Measurements from ENCODE around the gene OST4. TPM values are rescaled to one million over a fixed set of nuclear protein-coding genes. Genes with fewer than 3 reads are reported as not detected.

The OST4 gene
- total RNA-seq, 1 donor: 300 TPM

DNA sequence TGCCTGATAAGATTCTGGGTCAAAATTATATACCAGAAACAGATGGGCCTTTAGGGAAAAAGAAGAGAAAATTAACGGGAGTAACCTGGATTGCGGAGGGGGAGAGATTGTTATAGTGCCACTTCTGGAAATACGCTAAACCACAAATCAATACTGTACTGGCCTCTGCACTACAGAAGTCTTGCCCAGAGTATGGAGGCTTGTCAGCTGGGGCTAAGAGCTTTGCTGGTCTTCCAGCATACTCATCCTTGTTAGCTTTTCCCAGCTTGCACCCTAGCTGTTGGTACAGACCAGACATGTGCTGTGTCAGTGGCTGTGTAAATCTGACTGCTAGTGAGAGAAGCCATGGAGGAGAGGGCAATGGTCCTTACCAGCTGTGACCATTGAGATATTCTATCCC is 11.1 kb downstream of the OST4 start:
- TF ChIP-seq, protein P1, sequence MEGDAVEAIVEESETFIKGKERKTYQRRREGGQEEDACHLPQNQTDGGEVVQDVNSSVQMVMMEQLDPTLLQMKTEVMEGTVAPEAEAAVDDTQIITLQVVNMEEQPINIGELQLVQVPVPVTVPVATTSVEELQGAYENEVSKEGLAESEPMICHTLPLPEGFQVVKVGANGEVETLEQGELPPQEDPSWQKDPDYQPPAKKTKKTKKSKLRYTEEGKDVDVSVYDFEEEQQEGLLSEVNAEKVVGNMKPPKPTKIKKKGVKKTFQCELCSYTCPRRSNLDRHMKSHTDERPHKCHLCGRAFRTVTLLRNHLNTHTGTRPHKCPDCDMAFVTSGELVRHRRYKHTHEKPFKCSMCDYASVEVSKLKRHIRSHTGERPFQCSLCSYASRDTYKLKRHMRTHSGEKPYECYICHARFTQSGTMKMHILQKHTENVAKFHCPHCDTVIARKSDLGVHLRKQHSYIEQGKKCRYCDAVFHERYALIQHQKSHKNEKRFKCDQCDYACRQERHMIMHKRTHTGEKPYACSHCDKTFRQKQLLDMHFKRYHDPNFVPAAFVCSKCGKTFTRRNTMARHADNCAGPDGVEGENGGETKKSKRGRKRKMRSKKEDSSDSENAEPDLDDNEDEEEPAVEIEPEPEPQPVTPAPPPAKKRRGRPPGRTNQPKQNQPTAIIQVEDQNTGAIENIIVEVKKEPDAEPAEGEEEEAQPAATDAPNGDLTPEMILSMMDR (IDR thresholded peaks at IDR 0.05; ENCODE audit: insufficient read depth, low read length): no peak
- DNase-seq (ENCODE audit: low read depth): no peak
- no peak overlapping the region for H3K4me3 ChIP-seq (ENCODE audit: low read depth, low read length)

DNA sequence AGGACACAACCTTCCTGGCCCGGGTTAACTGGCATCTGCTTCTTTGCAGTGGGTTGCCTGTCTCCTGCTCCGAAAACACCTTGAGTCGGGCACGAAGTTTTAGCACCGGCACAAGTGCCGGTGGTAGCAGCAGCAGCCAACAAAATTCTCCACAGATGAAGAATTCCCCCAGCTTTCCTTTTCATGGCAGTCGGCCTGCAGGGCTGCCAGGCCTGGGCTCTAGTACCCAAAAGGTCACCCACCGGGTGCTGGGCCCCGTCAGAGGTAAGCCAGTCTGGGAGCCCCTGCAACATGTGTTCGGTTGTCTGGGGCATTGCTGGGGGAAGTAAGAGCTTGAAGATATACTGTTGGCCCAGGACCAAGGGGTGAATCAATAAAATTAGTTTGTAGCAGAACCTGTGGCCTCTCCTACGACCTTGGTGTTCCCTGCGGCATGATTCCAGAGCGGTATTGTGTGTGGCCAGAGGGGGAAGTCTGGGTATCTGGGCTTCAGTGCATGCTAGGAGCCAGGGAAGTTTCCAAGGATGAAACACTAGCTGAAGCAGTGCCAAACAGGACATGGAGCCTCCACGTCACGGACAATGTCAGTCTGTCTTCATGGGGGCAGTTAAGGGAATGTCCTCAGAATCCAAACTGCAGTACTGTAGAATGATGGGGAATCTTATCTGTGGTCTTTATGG is 12.2 kb downstream of the OST4 start:
- no peak for DNase-seq (ENCODE audit: low read depth)
- TF ChIP-seq, protein P1 (IDR thresholded peaks at IDR 0.05; ENCODE audit: insufficient read depth, low read length): no peak
- H3K4me3 ChIP-seq (ENCODE audit: low read depth, low read length): no peak overlapping the region

DNA sequence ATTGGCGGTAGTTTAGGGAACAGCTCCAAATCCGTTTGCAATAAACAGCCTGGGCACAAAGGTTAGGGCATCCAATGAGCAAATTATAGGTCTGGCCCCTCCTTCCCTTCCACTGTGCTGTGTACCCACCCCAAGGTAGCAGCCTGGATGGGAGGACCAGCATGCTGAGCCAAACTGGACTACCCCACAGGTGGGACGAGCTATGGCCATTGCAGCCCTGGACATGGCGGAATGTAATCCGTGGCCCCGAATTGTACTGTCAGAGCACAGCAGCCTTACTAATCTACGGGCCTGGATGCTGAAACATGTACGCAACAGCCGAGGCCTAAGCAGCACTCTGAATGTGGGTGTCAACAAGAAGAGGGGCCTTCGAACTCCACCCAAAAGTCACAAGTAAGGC is 13.2 kb downstream of the OST4 start:
- DNase-seq (ENCODE audit: low read depth): no peak

DNA sequence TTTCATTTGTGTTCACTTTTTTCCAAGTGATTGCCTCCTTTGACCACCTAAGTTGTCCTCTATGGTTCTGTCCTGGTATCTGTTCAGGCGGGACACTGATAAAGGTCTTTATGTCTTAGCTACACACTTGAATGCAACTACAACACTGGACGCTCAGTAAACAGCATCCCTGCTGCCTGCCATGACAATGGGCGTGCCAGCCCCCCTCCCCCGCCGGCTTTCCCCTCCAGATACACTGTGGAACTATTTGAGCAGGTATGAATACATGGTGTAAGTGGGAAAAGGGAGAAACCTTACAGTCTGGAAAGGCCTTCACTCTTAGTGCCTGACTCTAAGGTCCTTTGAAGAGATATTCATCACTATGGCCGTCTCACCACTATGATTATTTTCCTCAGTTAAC is 14.3 kb downstream of the OST4 start:
- TF ChIP-seq, protein P1 (IDR thresholded peaks at IDR 0.05; ENCODE audit: insufficient read depth, low read length): no peak
- DNase-seq (ENCODE audit: low read depth): no peak
- no peak overlapping the region for H3K4me3 ChIP-seq (ENCODE audit: low read depth, low read length)

More for the DNA sequence above, 13.2 kb downstream of the OST4 start:
- TF ChIP-seq, protein P1 (IDR thresholded peaks at IDR 0.05; ENCODE audit: insufficient read depth, low read length): no peak
- H3K4me3 ChIP-seq (ENCODE audit: low read depth, low read length): no peak overlapping the region

DNA sequence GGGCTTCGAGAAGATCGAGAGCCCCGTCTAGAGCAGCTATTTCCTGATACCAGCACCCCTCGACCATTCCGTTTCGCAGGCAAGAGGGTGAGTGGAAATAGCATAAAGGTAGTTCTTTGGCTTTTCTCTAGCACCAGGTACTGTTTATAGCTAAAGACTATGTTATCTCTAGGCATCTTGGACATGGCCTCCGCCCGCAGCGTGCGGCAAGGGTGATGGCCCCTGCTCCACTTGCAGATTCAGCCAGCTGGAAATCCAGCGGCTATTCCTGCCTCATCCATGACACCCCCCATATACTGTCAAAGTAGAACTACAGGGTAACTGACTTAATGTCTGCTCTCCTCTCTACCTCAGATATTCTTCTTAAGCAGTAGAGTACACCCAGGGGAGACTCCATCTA is 16.7 kb downstream of the OST4 start:
- TF ChIP-seq, protein P1 (IDR thresholded peaks at IDR 0.05; ENCODE audit: insufficient read depth, low read length): no peak
- no peak for DNase-seq (ENCODE audit: low read depth)
- H3K4me3 ChIP-seq (ENCODE audit: low read depth, low read length): no peak overlapping the region

DNA sequence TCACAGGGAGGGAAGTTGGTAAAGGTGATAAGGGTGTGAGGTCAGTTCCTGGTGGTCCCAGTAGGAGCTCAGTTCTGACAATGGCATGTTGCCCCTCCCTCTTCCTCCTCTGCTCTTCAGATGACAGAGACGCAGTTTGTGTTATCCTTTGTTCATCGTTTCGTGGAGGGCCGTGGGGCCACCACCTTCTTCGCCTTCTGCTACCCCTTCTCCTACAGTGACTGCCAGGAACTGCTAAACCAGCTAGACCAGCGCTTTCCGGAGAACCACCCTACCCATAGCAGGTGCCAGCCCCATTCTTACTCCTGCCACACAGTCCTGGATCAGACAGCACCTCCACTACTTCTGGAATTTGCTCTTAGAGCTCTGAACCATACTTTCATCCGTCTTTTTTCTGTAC is 17.7 kb downstream of the OST4 start:
- TF ChIP-seq, protein P1 (IDR thresholded peaks at IDR 0.05; ENCODE audit: insufficient read depth, low read length): no peak
- no peak for DNase-seq (ENCODE audit: low read depth)
- H3K4me3 ChIP-seq (ENCODE audit: low read depth, low read length): no peak overlapping the region

DNA sequence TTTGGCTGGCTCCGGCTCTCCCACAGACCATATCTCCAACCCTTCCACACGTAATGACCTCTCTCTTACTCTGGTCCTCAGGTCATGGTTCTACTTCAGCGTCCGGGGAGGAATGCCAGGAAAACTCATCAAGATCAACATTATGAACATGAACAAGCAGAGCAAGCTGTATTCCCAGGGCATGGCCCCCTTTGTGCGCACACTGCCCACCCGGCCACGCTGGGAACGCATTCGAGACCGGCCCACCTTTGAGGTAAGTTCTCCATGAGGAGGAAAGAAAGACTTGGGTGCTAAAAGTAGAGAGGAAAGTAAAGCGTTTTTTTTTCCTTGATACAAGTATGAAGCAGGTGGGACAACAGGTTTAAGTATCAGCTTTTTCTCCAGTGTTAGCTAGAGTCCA is 18.1 kb downstream of the OST4 start:
- TF ChIP-seq, protein P1 (IDR thresholded peaks at IDR 0.05; ENCODE audit: insufficient read depth, low read length): no peak
- DNase-seq (ENCODE audit: low read depth): no peak
- no peak overlapping the region for H3K4me3 ChIP-seq (ENCODE audit: low read depth, low read length)

Measured in fibroblast of the aortic adventitia (primary cell).